H9 (cell line): ENCODE data around the gene PSMD6. TPM values are rescaled to one million over a fixed set of nuclear protein-coding genes. Genes with fewer than 3 reads are reported as not detected.

ENCODE experiments used
- DNase-seq: peaks from one replicate; pipeline ENCODE4 v3.0.0-alpha.2; 2017
- H2AFZ ChIP-seq: one replicate; pipeline ENCODE4 v1.6.1; 2013; ENCODE audit warnings: mild to moderate bottlenecking, low read length, control low read depth, moderate library complexity
- H2AK5ac ChIP-seq: 2 replicates; pipeline ENCODE4 v1.6.1; 2013; ENCODE audit warnings: low read length, control low read depth, mixed read lengths; ENCODE audit not compliant: insufficient read length
- H2BK120ac ChIP-seq: one replicate; pipeline ENCODE4 v1.6.1; 2013; ENCODE audit warnings: low read depth, mild to moderate bottlenecking, low read length, control low read depth, inconsistent platforms; ENCODE audit not compliant: poor library complexity, severe bottlenecking
- H2BK12ac ChIP-seq: 2 replicates; pipeline ENCODE4 v1.6.1; 2013; ENCODE audit warnings: low read length, control low read depth, mixed read lengths, low read depth; ENCODE audit not compliant: insufficient read length
- H2BK15ac ChIP-seq: 2 replicates; pipeline ENCODE4 v1.6.1; 2013; ENCODE audit warnings: low read depth, low read length, control low read depth
- H2BK20ac ChIP-seq: one replicate; pipeline ENCODE4 v1.6.1; 2013; ENCODE audit warnings: low read depth, mild to moderate bottlenecking, low read length, control low read depth, inconsistent platforms; ENCODE audit not compliant: poor library complexity, severe bottlenecking
- H2BK5ac ChIP-seq: 2 replicates; pipeline ENCODE4 v1.6.1; 2013; ENCODE audit warnings: low read length, control low read depth, mixed read lengths; ENCODE audit not compliant: insufficient read length
- H3K14ac ChIP-seq: 2 replicates; pipeline ENCODE4 v1.6.1; 2013; ENCODE audit warnings: low read length, control low read depth; ENCODE audit not compliant: insufficient read depth
- H3K18ac ChIP-seq: 2 replicates; pipeline ENCODE4 v1.6.1; 2013; ENCODE audit warnings: low read depth, mild to moderate bottlenecking, mixed read lengths, low read length, control low read depth; ENCODE audit not compliant: insufficient read length
- H3K23ac ChIP-seq: 2 replicates; pipeline ENCODE4 v1.6.1; 2013; ENCODE audit warnings: low read length, control low read depth, mixed read lengths, low read depth; ENCODE audit not compliant: insufficient read length
- H3K23me2 ChIP-seq: 2 replicates; pipeline ENCODE4 v1.6.1; 2013; ENCODE audit warnings: low read depth, mild to moderate bottlenecking, mixed read lengths, low read length, control low read depth; ENCODE audit not compliant: insufficient read length, poor library complexity, severe bottlenecking
- H3K27ac ChIP-seq: 2 replicates; pipeline ENCODE4 v1.5.1; 2013; ENCODE audit warnings: low read length, control low read depth, mixed read lengths, low read depth; ENCODE audit not compliant: insufficient read length
- H3K27me3 ChIP-seq: 2 replicates; pipeline ENCODE4 v1.6.1; 2013; ENCODE audit warnings: low read length, control low read depth, inconsistent platforms; ENCODE audit not compliant: insufficient read depth
- H3K4ac ChIP-seq: 2 replicates; pipeline ENCODE4 v1.6.1; 2013; ENCODE audit warnings: low read depth, mild to moderate bottlenecking, control low read depth, inconsistent platforms, low read length, moderate library complexity
- H3K4me1 ChIP-seq: 2 replicates; pipeline ENCODE4 v1.6.1; 2013; ENCODE audit warnings: low read length, control low read depth, inconsistent platforms; ENCODE audit not compliant: insufficient read depth
- H3K4me2 ChIP-seq: 2 replicates; pipeline ENCODE4 v1.6.1; 2013; ENCODE audit warnings: low read length, control low read depth, mixed read lengths; ENCODE audit not compliant: insufficient read length, insufficient read depth
- H3K56ac ChIP-seq: 2 replicates; pipeline ENCODE4 v1.6.1; 2013; ENCODE audit warnings: low read depth, mild to moderate bottlenecking, mixed read lengths, low read length, control low read depth; ENCODE audit not compliant: insufficient read length
- H3K79me1 ChIP-seq: 2 replicates; pipeline ENCODE4 v1.6.1; 2013; ENCODE audit warnings: low read depth, mild to moderate bottlenecking, moderate library complexity, low read length, control low read depth, inconsistent platforms; ENCODE audit not compliant: insufficient read depth, poor library complexity, severe bottlenecking
- H3K79me2 ChIP-seq: 2 replicates; pipeline ENCODE4 v1.6.1; 2013; ENCODE audit warnings: low read length, control low read depth, inconsistent platforms; ENCODE audit not compliant: insufficient read depth
- H3K9ac ChIP-seq: 2 replicates; pipeline ENCODE4 v1.6.1; 2013; ENCODE audit warnings: low read length, control low read depth, mixed read lengths; ENCODE audit not compliant: insufficient read length; ENCODE audit errors: extremely low read depth
- H3K9me3 ChIP-seq: one replicate; pipeline ENCODE4 v1.6.1; 2013; ENCODE audit warnings: low read depth, low read length, inconsistent platforms; ENCODE audit not compliant: control insufficient read depth
- H3T11ph ChIP-seq: one replicate; pipeline ENCODE4 v1.6.1; 2013; ENCODE audit warnings: mild to moderate bottlenecking, low read length, control low read depth, inconsistent platforms
- H4K20me1 ChIP-seq: one replicate; pipeline ENCODE4 v1.6.1; 2013; ENCODE audit not compliant: control insufficient read depth, insufficient read length, insufficient read depth
- H4K5ac ChIP-seq: 2 replicates; pipeline ENCODE4 v1.6.1; 2013; ENCODE audit warnings: low read depth, mild to moderate bottlenecking, mixed read lengths, low read length, control low read depth; ENCODE audit not compliant: insufficient read length
- H4K8ac ChIP-seq: replicated peaks from 2 replicates; pipeline ENCODE4 v1.6.1; 2013; ENCODE audit warnings: low read length, control low read depth, mixed read lengths, low read depth; ENCODE audit not compliant: insufficient read length
- H4K91ac ChIP-seq: 2 replicates; pipeline ENCODE4 v1.6.1; 2013; ENCODE audit warnings: low read depth, mild to moderate bottlenecking, moderate library complexity, mixed read lengths, low read length, control low read depth; ENCODE audit not compliant: insufficient read length
- H3K27ac Mint-ChIP-seq, 3 experiments: 2 replicates in 2 of 3; 3 replicates in 1 of 3; pipeline ENCODE4 v1.8.0; 2020 to 2021; ENCODE audit warnings: mixed read lengths in 3 of 3, mild to moderate bottlenecking in 1 of 3, moderate library complexity in 1 of 3
- H3K27me3 Mint-ChIP-seq: 2 replicates; pipeline ENCODE4 v1.8.0; 2021; ENCODE audit warnings: low read depth, mild to moderate bottlenecking, moderate library complexity, mixed read lengths
- H3K36me3 Mint-ChIP-seq, 3 experiments: 2 replicates in 2 of 3; 3 replicates in 1 of 3; pipeline ENCODE4 v1.8.0; 2020 to 2021; ENCODE audit warnings: low read depth in 3 of 3, mixed read lengths in 3 of 3; ENCODE audit not compliant: insufficient read depth in 1 of 3
- H3K4me1 Mint-ChIP-seq, 2 experiments: 2 replicates each; pipeline ENCODE4 v1.8.0; 2020; ENCODE audit warnings: mixed read lengths in 2 of 2
- H3K4me3 Mint-ChIP-seq, 2 experiments: 2 replicates in 1 of 2; 3 replicates in 1 of 2; pipeline ENCODE4 v1.8.0; 2020 to 2021; ENCODE audit warnings: mild to moderate bottlenecking in 2 of 2, mixed read lengths in 2 of 2, moderate library complexity in 1 of 2
- H3K9me3 Mint-ChIP-seq, 2 experiments: 2 replicates in 1 of 2; 3 replicates in 1 of 2; pipeline ENCODE4 v1.8.0; 2020; ENCODE audit warnings: mild to moderate bottlenecking in 2 of 2, mixed read lengths in 2 of 2, moderate library complexity in 1 of 2
- WGBS: extraction: QIAGEN DNeasy Blood & Tissue Kit; methylation state at CpG from one replicate; pipeline ENCODE4 v1.1.7; 2013; ENCODE audit warnings: missing lambda C conversion rate, low lambda C conversion rate, mixed read lengths; ENCODE audit not compliant: insufficient read length; ENCODE audit errors: extremely low coverage; 5-methylcytosine and 5-hydroxymethylcytosine counted together
- total RNA-seq: library from RNA; stranded (reverse); gene quantifications from 2 replicates; pipeline ENCODE4 v1.2.1, GENCODE V29; 2021
- TF ChIP-seq, protein P1 (sequence below): fragments of 200-600 bp; sonication (generic); conservative IDR thresholded peaks from 3 replicates; pipeline ENCODE4 v1.8.0; 2021; ENCODE audit warnings: antibody characterized with exemption, mild to moderate bottlenecking

PSMD6 gene
- total RNA-seq, 1 experiment from 2014 or later = 112 TPM

DNA sequence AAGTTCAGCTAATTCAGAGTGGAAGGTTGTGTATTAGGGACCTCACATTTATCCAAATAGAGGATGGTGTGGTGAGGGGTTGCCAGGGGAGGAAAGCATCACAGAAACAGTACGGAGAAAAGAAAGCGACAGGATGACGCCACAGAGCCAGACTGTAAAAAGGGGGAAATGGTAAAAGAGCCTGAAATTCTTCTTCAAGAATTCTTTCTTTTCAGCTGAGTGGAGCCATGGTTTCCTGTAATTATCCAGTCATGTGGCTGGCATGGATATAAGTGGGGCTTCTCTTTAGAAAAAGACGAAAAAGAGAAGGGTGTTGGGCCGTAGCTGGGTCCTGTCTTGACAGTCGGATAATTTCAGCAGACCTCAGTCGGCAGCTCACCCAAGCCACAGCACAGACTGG is 24.5 kb upstream of the PSMD6 start:
- no peak overlapping the region for H3K56ac ChIP-seq
- DNase-seq = no peak
- H4K20me1 ChIP-seq = no peaks in the 10 kb centered on the region
- H2AFZ ChIP-seq = no peak overlapping the region
- no peak overlapping the region for H3K9ac ChIP-seq
- no peaks in the 10 kb centered on the region for H3K9me3 ChIP-seq
- no peak overlapping the region for H2BK15ac ChIP-seq
- WGBS = no CpG with 5 or more reads among the region's 7 CpGs
- no peak overlapping the region for H2BK12ac ChIP-seq
- no peak overlapping the region for H2BK5ac ChIP-seq
- H4K5ac ChIP-seq = no peak overlapping the region
- H3K18ac ChIP-seq = no peak overlapping the region
- H3K23ac ChIP-seq = no peak overlapping the region
- H3K4me3 Mint-ChIP-seq = no peak overlapping the region
- no peak overlapping the region for H3K4ac ChIP-seq
- H2AK5ac ChIP-seq = no peak overlapping the region
- H4K8ac ChIP-seq = no peak overlapping the region
- no peak overlapping the region for H2BK20ac ChIP-seq
- H3K4me1 ChIP-seq = peaks cover 14% of the 10 kb centered on the region; the same call in 1 of the 2 replicates
- H3K27ac ChIP-seq = no peak overlapping the region
- no peak overlapping the region; a peak in 1 of 7 replicates for H3K27ac Mint-ChIP-seq
- no peaks in the 10 kb centered on the region for H3K79me2 ChIP-seq
- H3K14ac ChIP-seq = no peak overlapping the region
- H3K36me3 Mint-ChIP-seq = no peaks in the 10 kb centered on the region
- no peaks in the 10 kb centered on the region for H3K23me2 ChIP-seq
- TF ChIP-seq, protein P1, sequence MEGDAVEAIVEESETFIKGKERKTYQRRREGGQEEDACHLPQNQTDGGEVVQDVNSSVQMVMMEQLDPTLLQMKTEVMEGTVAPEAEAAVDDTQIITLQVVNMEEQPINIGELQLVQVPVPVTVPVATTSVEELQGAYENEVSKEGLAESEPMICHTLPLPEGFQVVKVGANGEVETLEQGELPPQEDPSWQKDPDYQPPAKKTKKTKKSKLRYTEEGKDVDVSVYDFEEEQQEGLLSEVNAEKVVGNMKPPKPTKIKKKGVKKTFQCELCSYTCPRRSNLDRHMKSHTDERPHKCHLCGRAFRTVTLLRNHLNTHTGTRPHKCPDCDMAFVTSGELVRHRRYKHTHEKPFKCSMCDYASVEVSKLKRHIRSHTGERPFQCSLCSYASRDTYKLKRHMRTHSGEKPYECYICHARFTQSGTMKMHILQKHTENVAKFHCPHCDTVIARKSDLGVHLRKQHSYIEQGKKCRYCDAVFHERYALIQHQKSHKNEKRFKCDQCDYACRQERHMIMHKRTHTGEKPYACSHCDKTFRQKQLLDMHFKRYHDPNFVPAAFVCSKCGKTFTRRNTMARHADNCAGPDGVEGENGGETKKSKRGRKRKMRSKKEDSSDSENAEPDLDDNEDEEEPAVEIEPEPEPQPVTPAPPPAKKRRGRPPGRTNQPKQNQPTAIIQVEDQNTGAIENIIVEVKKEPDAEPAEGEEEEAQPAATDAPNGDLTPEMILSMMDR = no peak
- no peaks in the 10 kb centered on the region for H3K27me3 ChIP-seq
- no peak overlapping the region for H3T11ph ChIP-seq
- H4K91ac ChIP-seq = no peak overlapping the region
- H2BK120ac ChIP-seq = peak overlapping the region; percentile 30
- H3K79me1 ChIP-seq = no peaks in the 10 kb centered on the region
- peaks cover 48 to 49% of the 10 kb centered on the region in 2 experiments for H3K4me1 Mint-ChIP-seq
- H3K27me3 Mint-ChIP-seq = peaks cover 5% of the 10 kb centered on the region
- H3K9me3 Mint-ChIP-seq = no peaks in the 10 kb centered on the region; a peak in 1 of 5 replicates
- H3K4me2 ChIP-seq = no peak overlapping the region
